ENCODE measurements around the gene DRD3.

DRD3 gene

GRCh38 chr3:114186501-114186900 is 7.6 kb upstream of the DRD3 start:
- DNase-seq = no peak

DNA sequence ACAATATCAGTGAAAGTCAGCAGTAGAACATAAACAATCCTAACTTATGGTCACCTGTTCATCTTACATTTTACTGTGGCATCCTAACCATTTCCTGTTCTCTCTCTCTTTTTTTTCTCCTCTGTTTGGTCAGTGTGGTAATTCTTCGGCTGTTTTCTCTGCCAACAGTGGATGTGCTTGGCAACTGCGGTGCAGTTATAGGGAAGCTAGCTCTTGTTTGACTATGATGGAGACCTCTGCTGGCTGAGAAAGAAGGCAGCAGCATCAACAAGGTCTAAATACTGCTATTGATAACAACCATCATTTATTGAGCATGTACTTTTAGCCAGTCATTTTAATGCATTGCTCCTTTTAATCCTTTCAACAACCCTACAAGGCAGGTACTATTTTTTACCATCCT is 723 bp upstream of the DRD3 start:
- DNase-seq = peak in 2 of 56 donors; percentile 1 to 5

- no peak for DNase-seq
These were observed 2.0 kb downstream of the DRD3 start for GRCh38 chr3:114176890-114177289.

DNA sequence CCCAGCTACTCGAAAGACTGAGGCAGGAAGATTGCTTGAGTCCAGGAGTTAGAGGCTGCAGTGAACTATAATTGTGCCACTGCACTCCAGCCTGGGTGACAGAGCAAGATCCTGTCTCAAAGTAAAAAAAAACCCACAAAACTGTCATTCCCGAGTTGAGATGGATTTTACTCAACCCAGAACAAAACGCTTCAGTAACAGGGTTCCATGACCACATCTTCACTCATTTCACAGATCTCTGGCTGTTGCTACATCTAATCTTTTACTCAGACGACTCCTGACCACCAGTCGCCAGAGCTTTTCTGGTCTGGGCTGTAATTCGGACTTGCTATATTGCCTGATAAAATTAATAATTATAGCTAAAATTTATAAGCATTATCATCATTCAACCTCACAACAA is 2.4 kb downstream of the DRD3 start:
- no peak for DNase-seq

DNA sequence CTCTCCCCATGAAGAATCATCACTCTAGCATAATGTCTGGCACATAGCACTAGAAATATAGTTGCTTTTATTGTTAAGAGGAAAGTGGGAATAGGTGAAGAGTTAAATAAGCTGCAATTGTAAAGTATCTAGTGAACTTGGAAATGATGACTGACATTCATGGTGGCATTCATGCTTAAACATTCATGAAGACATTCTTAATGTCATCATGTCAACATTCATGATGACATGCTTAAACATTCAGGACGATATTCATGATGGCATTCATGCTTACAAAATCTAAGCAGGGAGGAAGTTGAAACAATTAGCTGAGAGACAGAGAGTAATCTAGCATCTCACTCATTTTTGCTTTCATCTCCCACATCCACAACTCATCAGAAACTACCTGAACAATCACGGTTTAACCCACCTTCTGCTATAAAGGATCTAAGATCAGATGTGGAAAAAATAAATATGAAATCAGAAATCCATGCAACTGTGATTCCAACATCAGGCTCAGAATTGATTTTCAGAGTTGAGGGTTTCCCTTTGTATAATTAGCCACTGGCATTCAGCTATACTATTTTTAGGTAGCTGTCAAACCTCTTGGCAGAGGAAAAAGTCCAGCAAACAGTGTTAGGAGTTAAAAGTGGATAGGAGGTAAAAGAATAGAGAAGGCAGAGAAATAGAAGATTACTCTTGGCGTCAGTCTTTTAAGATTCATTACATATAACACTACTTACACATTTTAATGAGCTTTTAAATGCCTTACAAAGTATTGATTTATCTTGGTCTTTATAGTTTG is 3.5 kb downstream of the DRD3 start:
- no peak for DNase-seq

DNA sequence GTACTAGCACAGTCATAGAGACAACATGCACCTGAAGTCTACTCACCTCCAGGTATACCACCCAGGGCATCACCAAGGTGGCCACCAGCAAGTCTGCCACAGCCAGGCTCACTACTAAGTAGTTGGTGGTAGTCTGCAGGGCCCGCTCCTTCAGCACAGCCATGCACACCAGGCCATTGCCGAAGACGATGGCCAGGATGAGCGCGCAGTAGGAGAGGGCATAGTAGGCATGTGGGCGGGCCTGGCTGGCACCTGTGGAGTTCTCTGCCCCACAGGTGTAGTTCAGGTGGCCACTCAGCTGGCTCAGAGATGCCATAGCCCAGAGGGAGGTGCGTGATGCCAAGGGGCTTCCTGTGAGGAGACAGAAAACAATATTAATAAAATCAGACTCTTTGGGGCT is 7.2 kb downstream of the DRD3 start:
- DNase-seq = no peak

DNA sequence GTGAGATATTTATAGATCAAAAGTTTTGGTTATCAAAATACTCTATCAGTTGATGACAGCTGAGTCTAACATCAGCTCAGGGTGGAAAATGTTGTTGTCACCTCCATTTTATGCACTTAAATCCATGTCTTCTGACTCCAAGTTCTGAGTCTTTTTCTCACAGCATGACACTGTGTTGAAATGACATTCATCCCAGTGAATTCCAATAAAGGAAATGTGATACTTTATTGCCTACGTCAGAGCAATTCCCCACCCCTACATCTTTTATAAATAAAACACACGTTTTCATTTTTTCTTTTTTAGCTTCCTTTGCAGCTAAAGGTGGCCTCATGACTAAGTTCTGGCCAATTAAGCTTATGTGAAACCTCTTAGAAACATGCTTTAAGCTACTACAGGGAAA is 10.7 kb downstream of the DRD3 start:
- no peak for DNase-seq

GRCh38 chr3:114157321-114157720 is 21.5 kb downstream of the DRD3 start:
- no peak for DNase-seq

DNA sequence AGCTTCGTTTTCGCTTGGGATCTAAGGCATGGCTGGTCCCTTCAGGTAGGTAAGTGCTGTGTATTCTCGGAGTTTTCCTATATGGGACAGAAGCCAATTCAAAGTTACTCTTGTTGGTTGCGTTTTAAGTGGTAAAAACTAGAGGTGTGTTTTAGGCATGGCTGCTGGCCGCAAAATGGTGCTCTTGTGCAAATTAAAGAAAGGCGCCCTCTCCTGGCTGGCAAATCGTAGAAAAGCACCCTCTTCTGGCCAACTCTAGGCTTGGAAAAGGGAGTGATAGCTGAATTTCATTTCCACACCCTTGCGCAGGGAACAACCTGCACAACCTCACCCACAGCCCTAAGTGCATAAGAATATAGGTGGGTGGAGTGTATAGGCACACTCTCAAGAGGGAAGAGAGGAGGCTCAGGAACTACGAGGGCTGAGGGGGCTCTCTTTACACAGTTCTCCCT is 23.5 kb downstream of the DRD3 start:
- no peak for DNase-seq

GRCh38 chr3:114154321-114154821 is 24.5 kb downstream of the DRD3 start:
- no peak for DNase-seq

DNA sequence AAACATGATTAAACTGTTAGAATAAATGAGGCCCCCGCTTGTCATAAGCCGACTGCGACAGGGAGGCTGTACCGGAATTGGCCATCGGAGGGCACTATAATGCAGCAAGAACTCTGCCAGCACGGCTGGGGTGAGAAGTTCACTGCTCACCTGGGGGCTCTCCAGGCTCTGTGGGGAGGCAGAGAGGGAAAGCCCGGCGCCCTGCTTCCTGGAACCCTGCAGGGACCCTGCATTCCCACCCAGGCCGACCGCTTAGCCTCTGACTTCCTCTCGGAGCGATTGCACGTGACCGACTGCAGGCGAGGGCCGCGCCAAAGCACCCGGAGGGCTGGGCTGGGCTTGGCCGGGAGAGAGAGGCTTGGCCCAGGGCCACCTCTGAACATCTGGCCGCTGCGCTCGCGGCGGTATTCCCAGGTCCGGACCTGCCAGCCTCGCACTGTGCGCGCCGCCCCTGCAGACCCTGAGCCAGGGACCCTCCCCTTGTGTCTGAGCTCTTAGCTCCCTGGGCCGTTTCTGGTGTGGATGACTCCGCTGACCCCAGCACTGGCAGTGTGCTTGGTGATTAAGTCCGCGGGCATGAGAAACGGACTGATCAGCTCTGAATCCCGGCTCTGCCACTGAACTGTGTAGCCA is 26.2 kb downstream of the DRD3 start:
- peak in 51 of 56 donors; percentile 4 to 84 (median 47) for DNase-seq

DNA sequence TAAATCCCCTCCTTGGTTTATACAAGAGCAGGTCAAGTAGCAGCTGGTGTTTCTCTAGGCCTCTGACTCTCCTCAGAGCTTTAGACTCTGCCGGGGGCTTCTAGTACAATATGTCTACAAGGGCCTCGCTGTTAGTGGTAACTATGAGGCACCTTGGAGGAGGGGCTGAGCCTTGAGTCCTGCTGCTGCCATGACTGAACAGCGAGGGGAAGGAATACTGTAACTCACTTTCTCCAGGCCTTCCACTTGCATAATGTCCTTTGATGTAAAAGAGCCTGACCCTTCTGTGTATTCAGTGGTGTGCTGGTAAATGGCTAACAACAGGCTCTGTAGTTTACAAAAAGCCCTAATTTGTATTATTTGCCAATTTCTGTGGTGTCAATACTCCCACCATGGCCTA is 27.8 kb downstream of the DRD3 start:
- no peak for DNase-seq

DNA sequence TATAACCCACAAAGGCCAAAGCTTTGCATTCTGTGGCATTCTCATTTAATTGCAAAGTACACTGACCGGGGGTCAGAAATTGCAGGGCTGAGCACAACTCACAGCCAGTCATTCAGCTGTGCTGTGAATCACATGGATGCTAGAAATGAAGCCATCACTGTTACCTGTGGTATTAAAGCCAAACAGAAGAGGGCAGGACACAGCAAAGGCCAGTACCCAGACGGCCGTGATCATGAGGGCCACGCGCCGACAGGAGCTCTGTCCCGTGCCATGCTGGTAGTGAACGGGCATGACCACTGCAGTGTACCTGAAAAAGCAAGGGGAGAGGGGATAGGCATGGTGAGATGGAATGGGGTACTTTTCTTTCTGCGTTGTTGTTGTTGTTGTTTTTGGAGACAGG is 31.6 kb downstream of the DRD3 start:
- no peak for DNase-seq

- peak in 17 of 56 donors; percentile 1 to 46 (median 7) for DNase-seq
These were observed 33.8 kb downstream of the DRD3 start for GRCh38 chr3:114144909-114145688.

- DNase-seq = no peak
These were observed 35.0 kb downstream of the DRD3 start for GRCh38 chr3:114143817-114144216.

DNA sequence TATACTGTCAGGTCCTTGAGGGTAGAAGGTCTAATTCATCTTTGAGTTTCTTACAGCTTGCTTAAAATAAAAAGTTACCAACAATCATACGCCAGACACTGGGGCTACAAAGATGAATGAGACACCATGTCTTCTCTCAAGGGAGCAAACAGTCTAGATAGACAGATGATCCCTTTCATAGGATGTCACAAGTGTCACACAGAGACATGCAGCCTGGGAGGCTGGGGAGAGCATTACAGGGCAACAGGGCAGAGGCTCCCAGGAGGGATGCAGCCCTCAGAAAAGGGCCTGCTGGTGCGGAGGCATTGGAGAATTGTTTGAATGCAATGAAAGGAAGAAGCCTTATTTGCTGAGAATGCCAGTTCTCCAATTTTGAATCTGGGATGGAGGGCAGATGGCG is 39.0 kb downstream of the DRD3 start:
- no peak for DNase-seq

GRCh38 chr3:114133947-114134346 is 44.9 kb downstream of the DRD3 start:
- DNase-seq = no peak

GRCh38 chr3:114132500-114132899 is 46.4 kb downstream of the DRD3 start:
- DNase-seq = no peak

DNA sequence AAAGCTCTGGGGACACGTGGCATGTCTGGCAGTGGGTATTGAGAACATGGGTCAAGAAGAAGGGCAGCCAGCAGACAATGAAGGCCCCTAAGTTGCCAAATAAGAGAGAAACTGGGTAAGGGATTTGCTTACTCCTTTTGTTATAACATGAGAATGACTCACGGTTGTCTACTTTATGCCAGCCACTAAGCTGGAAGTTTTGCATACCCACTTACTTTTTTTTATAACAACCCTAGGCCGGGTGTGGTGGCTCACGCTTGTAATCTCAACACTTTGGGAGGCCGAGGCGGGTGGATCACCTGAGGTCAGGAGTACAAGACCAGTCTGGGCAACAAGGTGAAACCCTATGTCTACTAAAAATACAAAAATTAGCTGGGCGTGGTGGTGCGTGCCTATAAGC is 50.0 kb downstream of the DRD3 start:
- no peak for DNase-seq

DNA sequence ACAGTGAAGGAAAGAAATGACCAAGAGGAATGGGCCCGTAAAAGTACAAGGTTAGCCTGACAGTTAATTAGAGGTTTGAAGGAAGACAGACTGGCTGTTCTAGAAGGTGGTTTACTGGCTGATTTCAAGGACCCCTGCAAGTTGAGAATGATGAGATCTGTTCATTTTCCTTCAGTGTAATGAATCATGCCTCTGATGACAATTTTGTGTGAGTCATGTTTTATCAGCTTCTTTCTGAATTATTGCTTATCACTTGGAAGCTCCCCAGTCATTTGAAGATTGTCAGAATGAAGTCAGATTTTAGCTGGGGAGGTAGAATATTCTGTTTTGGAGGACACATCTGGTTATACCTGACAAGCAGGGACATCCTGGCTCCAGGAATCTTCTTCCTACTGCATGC is 50.6 kb downstream of the DRD3 start:
- no peak for DNase-seq

DNA sequence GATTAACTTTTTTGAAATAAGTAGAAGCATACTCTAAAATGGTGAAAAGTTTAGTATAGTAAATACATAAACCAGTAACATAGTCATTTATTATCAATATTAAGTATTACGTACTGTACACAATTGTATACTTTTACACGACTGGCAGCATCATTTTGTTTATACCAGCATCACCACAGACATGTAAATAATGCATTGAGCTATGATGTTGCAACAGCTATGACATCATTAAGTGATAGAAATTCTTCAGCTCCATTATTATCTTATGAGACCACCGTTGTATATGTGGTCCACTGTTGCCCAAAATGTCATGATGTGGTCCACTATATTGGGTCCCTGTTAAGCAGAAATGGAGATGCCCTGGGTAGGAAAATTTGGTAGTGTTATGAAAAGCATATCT is 51.3 kb downstream of the DRD3 start:
- no peak for DNase-seq

- no peak for DNase-seq
These were observed 52.4 kb downstream of the DRD3 start for GRCh38 chr3:114126461-114126860.

Data from amygdala (tissue), 56 donors.